ENCODE measurements around the gene ACSS2.
A peak's percentile ranks its signal among the peaks of the same experiment; 100 is the strongest.
"Not testable (repeated sequence)": the region's sequence is repeated elsewhere in the genome, so short reads cannot be mapped to it uniquely, and the experiment has no call there.

The ACSS2 gene

DNA sequence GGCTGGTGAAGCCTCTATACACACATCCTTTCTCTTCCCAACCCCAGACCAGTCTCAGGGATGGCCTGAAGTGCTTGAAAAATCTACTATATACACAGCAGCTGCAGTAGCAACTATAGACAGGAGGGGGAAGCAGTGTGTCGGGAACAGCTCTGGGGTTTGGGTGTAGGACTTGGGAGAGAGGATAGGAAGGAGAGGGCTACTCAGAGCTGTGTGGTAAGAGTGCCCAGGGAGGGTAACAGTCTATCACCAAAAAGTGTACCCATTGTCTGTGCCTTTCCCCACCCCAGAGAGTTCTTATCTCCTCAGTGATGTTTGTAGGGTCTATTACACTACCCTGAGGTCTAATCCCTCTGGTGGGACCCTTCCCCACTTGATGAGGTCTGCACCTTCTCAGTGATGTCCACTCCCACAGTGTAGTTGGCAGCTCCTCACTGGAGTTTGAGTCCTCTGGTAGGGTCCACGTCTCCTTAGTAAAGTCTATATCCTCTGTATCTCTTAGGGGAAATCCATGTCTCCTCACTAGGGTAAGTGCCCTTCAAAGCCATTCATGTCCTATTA, 2.2 kb upstream of the ACSS2 start:
- peak; percentile 79 for DNase-seq (ENCODE audit: low spot score)

DNA sequence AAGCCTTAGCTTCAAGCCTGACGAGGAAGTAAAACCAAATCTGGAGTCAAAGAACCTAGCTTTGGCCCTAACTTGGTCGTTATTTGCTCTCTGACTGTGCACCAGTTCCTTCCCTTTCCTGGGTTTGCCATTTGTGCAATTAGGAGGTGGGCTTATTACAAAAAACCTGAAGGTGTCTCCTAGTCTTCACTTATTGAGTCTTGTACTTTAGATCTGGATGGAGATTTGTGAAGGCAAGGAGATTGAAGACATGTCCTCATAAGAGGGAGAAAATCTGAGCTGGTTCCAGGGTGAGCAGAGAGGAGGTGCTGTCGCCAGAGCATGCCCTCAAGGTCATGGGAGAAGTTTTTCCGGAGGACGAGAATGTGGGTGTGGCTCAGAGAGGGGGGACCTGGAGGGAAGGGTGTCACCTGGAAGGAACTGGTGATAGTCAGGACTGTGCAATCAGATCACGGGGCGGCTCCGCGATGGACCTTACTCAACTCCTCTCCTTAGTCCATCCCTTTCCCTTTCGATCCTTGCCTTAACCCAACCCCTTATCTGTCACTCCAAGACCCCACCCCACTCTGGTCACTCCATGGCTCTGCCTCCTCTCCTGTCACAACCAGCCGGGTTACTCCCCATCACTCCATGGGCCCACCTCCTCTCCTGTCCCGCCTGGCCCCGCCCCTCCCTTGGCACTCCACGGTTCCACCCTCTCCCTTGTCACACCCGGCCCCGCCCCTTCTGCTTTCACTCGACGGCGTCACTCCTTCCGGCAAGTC, 588 bp upstream of the ACSS2 start:
- peak; percentile 93 for DNase-seq (ENCODE audit: low spot score)

DNA sequence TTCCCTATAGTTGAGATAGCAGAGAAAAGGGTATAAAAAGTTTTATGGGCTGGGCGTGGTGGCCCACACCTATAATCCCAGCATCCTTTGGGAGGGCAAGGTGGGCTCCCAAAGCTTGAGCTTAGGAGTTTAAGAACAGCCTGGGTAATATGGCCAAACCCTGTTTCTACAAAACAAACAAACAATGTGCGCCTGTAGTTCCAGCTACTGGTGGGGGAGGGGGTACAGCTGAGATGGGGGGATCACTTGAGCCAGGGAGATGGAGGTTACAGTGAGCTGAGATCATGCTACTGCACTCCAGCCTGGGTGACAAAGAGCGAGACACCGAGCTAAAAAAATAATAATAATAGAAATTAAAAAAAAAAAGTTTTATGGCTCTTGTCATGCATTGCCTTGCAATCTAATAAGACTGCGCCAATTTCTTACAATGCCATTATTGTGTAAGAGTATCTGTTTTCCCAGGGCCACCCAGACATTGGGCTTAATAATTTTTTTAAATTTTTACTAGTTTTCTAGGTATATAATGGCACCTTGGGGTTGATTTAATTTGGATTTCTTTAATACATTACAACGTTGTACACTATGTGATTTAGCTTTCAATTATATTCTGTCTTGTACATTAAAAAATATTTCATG, 3.9 kb downstream of the ACSS2 start:
- DNase-seq (ENCODE audit: low spot score) = no peak

DNA sequence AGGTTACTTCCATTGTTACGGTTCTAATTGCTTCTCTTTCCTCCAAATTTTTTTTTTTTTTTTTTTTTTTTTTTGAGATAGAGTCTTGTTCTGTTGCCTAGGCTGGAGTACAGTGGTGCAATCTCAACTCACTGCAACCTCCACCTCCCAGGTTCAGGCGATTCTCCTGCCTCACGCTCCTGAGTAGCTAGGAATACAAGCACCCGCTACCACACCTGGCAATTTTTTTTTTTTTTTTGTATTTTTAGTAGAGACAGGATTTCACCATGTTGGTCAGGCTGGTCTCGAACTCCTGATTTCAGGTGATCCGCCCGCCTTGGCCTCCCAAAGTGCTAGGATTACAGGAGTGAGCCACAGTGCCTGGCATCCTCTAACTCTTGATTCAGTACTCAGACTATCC, 4.6 kb downstream of the ACSS2 start:
- not testable (repeated sequence) for DNase-seq (ENCODE audit: low spot score)

DNA sequence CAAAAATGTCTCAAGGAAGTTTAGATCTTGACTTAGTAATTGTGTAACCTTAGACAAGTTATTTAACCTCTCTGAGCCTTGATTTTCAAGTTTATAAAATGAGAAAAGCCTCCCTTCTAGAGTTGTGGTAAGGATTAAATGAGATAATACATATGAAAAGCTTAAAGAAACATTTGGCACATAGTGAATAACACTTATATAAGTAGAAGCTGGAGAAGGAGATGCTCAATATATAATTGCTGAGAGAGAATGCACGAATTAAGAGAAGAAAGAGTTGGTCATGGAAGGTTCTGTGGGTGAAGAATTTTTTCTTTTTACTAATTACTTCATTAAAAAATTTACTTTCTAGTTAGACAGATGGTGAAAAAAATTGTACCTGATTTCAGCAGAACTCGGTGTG, 5.3 kb downstream of the ACSS2 start:
- DNase-seq (ENCODE audit: low spot score) = no peak

DNA sequence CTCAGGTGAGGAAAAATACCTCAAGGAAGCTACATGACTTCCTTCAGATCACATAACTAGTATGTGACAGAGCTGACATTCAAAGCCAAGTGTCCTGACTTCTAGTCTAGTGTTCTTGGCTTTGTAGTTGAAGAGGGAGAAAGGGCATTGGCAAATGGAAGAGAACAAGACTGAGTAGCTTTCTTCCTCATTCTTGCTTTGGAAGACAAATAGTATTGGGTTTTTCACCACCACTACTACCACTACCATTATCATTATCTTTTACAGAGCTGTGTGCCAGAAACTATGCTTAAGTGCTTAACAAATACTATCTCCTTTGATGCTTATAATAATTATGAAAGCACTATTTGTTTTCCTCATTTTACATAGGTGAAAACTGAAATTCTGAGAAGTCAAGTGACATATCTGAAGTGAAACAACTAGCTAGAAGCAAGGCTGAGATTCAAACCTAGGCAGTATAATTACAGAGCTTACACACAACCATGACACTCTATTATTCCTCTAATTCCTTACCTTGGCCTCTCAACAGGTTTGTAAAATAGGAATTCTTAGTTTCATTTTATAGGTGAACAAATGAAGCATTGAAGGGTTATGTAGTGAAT, 6.8 kb downstream of the ACSS2 start:
- no peak for DNase-seq (ENCODE audit: low spot score)

DNA sequence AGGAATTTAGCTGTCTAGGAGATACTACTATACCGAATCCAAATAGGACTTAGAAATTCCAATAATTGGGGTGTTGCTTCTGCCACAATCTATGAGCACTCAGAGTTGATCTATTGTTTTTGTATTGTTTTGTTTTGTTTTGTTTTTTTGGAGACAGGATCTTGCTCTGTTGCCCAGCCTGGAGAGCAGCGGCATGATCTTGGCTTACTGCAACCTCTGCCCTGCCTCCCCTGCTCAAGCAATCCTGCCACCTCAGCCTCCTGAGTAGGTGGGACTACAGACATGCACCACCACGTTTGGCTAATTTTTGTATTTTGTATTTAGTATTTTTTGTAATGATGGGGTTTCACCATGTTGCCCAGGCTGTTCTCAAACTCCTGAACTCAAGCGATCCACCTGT, 7.4 kb downstream of the ACSS2 start:
- no peak for DNase-seq (ENCODE audit: low spot score)

DNA sequence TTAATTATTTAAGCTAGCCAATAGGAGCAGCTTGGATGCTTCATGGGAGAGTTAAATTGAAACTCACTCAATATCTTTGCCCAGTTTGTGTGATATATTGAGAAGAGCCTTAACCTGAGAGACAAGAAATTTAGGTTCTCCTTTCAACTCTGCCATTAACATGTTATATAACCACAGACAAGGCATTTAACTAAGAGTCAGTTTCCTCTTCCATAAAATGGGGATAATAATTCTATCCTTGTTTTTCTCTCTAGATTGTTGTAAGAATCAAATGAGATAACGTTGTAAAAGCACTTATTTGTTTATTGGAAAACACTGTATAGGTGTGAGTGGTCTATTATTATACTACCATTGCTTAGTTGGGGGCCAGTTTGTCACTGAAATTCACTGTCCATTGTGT, 7.8 kb downstream of the ACSS2 start:
- no peak for DNase-seq (ENCODE audit: low spot score)

DNA sequence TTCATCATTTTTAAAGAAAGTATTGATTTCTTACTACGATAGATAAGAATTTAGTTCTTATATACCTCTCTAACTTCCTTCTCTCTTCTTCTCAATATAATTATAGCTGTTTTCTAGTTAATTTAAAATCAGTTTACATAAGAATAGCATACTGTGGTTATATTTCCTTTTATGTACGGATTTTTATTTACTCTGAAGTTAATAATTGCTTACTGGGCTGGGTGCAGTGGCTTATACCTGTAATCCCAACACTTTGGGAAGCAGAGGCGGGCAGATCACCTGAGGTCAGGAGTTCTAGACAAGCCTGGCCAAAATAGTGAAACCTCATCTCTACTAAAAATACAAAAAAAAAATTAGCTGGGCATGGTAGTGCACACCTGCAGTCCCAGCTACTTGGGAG, 9.7 kb downstream of the ACSS2 start:
- no peak for DNase-seq (ENCODE audit: low spot score)

DNA sequence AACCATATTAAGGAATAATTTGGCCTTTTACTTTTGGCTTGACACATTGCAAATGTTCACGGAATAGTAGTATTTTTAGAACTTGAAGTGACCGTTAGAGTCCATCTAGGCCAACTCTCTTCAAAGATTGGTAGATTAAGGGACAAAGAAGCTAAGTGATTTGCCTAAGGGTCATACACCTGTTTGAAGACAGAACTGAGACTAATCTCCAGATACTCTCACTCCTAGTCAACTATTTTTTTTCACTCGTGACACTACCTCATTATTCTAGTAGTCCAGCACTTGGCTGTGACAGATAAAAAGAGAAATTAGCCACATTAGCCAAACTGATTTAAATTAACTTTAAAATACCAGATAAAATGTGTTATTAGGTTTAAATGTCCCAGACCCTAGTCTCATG, 10.6 kb downstream of the ACSS2 start:
- DNase-seq (ENCODE audit: low spot score) = no peak

DNA sequence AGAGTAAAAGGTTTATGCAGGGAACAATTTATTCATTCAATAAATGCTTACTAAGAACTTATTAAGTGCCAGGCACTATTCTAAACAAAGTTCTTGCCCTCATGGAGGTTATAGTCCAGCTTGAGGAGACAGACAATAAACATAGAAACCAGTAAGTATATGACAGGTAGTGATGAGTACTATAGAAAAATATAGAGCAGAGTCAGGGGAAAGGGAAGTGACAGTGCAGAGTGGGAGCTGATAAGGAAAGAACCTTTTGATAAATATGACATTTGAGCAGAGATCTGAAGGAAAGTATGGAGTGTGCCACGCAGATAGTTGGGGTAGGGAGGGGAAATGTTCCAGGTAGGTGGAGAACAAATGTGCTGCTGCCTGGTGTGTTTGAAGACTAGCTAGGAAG, 12.1 kb downstream of the ACSS2 start:
- DNase-seq (ENCODE audit: low spot score) = no peak

DNA sequence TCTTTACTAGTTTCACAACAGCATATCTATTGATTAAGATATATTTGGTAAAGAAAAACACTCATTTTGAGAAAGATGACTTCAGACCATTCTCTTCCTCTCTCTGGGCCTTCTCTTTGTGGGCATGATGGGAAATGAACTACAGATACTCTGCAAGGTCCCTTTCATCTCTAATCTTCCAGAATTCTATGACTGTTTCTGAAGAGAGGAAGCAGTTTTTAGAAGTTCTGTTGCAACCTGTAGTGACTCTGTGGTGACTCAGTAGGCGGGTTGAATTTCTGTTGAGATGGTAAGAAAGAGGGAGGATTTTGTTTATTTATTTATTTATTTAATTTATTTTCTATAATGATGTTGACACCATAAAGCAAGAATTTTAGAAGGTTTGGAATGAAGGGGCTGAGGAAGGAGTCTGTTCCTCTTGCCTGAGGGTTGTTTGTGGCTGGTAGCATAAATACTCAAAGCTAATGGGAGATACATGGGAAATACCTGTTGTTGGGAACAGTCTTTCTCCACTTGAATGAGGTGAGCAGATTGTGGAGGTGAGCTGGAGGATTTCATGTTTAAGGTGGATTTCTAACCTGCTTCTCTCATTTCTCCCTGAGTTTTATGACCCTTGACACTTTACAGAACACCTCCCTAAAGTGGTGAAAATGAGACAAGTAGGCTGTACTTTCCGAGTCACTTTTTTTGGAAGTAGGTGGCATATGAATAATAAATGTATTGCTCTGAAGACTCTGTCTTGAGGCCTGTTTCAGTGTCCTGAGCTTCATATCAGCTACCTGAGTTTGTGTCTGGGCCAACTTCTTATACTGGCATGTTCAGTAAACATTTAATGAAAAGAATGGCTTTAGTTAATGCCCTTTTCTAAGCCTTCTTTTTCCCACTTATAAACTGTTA, 15.0 kb downstream of the ACSS2 start:
- no peak for DNase-seq (ENCODE audit: low spot score)

DNA sequence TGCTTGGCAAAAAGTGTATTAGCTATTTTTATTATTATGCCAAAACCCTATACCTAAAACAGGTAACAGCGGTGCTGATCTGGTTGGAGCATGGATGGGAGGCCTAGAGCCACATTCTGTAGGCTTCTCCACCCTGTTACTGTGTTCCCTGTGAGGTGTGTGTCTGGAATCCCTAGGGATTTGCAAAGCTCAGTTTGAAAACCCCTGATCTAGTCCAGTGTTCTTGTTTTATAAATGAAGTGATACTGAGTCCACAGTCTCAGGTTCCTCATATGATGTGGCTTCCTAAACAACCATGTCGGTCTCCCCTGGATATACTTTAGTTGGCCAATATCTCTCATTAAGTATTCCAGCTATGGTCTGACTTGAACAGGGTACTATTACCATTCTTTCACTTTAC, 16.3 kb downstream of the ACSS2 start:
- no peak for DNase-seq (ENCODE audit: low spot score)

DNA sequence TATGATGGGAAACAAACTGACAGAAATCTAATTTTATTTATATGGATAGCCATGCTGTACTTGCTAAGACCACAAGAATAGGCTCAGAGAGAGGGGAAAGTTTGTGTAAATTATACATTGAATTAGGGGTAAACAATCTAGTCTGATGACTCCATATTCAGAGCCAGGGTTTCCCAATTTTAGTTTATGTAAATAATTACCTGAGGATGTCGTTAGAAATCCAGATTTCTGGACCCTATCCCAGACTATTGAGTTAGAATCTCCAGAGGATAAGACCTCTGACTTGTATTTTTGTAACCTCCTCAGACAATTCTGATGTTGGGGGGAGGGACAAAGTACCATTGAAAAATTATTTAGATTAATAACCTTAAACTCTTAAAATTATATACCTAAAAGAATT, 18.3 kb downstream of the ACSS2 start:
- DNase-seq (ENCODE audit: low spot score) = no peak

DNA sequence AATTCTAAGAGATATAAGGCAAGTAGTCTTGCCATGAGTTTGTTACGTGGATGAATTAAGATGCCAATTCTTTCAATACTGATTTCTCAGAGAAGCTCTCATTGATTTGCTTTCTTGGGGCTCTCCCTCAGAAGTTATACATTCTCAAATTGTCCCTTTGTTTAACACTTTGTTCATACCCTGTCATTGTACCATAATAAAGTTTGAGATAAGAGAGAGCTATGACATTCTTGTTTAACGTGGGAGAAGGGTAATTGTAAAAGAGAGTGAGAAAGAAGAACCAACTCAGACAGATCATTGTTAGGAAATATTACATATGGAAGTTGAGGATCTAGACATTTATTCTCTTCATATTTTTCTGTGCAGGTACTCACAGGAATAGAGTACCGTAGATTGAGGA, 19.1 kb downstream of the ACSS2 start:
- no peak for DNase-seq (ENCODE audit: low spot score)

DNA sequence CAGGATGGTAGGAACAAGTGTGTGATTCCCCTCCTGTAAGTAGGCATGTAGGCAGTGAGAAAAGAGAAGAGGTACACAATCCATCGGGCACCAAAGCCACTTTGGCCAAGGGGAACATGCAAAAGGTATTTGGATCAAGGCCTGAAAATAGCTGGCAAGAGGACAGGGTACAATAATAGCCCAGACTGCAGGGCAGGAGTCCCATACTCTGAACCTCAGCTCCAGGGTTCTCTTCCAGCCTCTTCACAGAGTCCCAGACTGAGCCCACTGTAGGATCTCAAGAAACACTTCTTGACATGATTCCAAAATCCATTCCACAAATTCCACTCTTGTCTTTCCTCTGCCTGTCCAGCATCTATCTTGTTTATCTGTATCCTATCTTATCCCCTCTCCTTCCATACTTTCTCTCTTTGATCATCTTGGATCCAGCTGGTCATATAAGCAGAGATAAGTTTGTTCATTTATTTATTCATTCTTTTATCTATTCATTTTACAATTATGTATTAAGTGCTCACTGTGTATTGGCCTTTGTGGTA, 19.7 kb downstream of the ACSS2 start:
- DNase-seq (ENCODE audit: low spot score) = no peak

DNA sequence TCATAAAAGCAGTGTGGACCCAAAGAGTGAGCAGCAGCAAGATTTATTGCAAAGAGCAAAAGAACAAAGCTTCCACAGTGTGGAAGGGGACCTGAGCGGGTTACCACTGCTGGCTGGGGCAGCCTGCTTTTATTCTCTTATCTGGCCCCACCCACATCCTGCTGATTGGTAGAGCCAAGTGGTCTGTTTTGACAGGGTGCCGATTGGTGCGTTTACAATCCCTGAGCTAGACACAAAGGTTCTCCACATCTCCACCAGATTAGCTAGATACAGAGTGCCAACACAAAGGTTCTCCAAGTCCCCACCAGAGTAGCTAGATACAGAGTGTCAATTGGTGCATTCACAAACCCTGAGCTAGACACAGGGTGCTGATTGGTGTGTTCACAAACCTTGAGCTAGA, 21.7 kb downstream of the ACSS2 start:
- DNase-seq (ENCODE audit: low spot score) = not testable (repeated sequence)

DNA sequence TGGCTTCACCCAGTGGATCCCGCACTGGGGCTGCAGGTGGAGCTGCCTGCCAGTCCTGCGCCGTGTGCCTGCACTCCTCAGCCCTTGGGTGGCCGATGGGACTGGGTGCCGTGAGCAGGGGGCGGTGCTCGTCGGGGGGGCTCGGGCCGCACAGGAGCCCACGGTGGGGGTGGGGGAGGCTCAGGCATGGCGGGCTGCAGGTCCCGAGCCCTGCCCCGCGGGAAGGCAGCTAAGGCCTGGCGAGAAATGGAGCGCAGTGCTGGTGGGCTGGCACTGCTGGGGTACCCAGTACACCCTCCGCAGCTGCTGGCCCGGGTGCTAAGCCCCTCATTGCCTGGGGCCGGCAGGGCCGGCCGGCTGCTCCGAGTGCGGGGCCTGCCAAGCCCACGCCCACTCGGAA, 22.3 kb downstream of the ACSS2 start:
- DNase-seq (ENCODE audit: low spot score) = not testable (repeated sequence)

DNA sequence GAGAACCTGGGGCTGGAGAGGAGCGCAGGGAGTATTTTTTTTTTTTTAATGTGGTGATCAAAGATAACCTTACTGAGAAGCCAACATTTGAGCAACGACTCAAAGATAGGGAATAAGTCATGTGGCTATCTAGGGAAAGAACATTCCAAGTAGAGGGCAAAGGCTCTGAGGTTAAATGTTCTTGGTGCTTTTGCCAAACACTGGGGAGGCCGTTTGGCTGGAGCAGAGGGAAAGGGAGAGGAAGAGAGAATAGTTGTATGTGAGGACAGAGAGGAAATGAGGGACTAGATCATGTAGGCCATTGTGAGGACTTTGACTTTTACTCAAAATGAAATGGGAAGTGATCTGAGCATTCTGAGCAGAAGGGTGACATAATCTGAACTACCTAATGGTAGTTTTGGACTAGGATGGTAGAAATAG, 27.8 kb downstream of the ACSS2 start:
- no peak for DNase-seq (ENCODE audit: low spot score)

DNA sequence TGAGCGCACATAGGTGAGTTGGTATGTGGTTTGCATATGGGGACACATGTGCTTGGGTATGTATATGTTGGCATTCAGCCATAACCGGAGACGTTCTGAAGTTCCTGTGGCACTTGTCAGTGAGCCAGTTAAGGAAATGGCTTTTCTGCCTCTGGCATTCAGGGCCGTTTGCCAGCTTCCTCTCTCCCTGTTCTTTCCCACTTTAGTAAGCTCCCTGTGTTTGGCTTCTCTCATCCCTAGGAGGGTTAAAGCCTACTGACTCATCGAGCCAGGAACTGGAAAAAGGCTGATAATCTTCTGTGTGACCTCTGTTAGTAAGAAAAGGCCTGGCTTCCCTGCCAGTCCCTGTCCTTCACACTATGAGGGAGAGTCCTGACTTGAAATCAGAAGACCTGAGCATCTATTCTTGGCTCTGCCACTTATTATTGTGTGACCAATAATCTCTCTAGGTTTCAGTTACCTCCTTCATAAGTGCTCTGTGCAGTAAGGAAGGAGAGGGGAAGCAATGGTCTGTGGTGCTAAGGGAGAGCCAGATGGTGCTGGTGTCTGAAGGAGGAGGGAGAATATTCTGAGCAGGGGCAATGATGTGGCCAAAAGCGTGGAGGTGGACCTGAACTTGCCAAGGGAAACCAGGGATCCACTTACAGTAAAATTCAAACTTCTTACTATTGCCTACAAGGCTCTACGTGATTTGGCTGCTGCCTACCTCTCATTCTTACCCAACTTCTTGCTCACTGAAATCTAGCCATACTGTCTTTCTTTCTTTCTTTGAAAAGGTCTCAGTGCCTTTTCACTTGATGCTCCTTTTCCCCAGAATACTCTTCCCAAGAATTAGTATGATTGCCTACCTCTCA, 31.4 kb downstream of the ACSS2 start:
- no peak for DNase-seq (ENCODE audit: low spot score)

DNA sequence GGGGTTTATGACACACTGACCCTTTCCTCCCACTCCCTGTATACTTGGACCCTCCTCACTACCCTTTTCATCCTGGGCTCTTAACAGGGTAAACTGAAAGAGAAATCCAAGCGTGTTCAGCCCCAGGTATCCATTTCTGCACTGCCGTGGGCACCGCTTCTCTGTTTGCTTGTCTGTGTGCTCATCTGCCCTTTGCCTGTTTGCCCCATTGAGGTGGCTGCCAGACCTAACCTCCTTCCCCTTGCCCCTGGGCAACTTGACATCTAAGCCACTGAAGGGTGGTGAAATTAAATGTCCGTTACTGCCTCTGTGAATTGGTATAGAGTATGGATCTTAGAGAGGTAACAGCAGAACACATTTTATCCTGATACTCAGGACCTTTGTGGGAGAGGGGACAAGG, 38.7 kb downstream of the ACSS2 start:
- no peak for DNase-seq (ENCODE audit: low spot score)
